Erythroblast (primary cell): Measurements from ENCODE around the gene PPP2R5C.

Experiments used
- DNase-seq, 2 experiments: peaks; one replicate each; lab custom pipeline; 2025; lab: John Stamatoyannopoulos, UW
- GATA1 ChIP-seq: IDR thresholded peaks from 2 replicates; pipeline ENCODE4 v1.6.1; 2011; ENCODE audit warnings: low read depth, mild to moderate bottlenecking, control low read depth, low read length, moderate library complexity
- POLR2A ChIP-seq: IDR thresholded peaks from 2 replicates; pipeline ENCODE4 v1.6.1; 2011; ENCODE audit warnings: mild to moderate bottlenecking, low read length

The PPP2R5C gene

DNA sequence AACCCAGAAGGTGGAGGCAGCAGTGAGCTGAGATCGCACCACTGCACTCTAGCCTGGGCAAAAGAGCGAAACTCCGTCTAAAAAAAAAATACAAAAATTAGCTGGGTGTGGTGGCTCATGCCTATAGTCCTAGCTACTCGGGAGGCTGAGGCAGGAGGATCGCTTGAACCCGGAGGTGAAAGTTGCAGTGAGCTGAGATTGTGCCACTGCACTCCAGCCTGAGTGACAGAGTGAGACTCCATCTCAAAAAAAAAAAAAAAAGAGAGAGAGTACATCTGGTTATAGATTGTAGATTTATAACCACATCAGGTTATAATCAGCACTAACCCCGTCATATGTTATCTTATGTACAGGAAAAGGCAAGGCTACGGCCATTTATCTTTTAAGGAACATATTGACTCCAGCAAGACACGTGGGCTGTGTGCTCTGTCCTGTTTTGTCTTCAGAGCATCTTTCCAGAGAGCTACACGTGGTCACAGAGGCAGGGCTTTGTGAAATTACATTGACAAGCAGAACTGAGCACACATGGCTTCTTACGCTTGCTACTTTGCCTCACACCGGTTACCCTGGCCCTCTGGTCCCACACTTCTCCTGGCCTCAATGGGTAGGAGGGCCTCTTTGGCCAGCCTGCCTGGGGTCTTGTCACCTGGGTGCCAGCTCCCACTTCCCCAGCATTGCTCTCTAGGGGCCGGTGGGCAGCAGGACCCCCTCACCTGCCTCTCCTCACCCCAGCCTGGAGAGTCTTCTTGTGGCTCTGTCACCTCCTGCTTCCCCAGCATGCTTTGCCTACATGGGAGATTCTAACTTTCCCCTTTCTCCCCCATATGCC is 196.1 kb downstream of the PPP2R5C start:
- TF ChIP-seq POLR2A (no peak), GATA1 (no peak)

DNA sequence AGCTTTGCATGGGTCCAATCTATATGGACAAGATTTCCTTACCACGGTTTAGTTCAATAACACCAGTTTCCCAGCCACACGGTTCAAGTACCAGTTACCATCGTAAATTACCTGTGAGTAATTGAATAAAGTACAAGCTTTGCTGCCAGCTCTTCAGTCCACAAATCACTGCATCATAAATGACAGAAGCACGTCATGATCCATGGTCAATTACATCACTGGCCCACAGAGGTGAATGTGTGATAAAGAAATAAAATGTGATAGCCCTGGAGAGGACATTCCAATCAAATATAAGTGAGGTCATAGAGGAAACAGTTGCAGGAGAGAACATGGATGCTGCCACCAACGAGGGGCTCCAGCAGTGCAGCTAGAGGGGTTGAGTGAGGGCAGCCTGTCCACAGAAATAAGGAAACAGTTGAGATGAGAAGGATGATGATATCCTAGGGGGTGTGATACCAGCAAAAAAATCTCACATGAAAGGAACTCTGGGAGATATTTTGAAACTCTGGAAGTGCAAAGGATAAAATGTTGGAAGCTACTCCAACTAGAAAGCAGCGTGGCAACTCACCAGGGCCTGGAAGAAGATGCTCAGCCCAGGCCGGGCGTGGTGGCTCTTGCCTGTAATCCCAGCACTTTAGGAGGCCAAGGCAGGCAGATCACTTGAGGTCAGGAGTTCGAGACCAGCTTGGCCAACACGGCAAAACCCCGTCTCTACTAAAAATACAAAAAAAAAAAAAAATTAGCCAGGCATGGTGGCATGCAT is 197.1 kb downstream of the PPP2R5C start:
- no peak for TF ChIP-seq GATA1
- no peak for TF ChIP-seq POLR2A
- DNase-seq = no peak

More for the DNA sequence above, 196.1 kb downstream of the PPP2R5C start:
- DNase-seq = peak; percentile 65 to 92

DNA sequence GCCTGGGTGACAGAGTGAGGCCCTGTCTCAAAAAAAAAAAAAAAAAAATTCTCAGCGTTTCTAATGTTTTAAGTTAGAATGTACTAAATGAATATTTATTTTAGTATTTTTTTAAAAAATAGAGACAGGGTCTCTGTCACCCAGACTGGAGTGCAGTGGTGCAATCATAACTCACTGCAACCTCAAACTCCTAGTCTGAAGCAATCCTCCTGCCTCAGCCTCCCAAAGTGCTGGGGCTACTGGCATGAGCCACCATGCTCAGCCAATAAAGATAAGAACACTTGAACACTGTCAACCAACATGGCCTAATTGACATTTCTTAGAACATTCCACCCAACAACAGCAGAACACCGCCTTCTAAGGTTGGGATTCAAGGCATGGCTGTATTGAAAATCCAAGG is 197.8 kb downstream of the PPP2R5C start:
- TF ChIP-seq GATA1 (no peak), POLR2A (no peak)

DNA sequence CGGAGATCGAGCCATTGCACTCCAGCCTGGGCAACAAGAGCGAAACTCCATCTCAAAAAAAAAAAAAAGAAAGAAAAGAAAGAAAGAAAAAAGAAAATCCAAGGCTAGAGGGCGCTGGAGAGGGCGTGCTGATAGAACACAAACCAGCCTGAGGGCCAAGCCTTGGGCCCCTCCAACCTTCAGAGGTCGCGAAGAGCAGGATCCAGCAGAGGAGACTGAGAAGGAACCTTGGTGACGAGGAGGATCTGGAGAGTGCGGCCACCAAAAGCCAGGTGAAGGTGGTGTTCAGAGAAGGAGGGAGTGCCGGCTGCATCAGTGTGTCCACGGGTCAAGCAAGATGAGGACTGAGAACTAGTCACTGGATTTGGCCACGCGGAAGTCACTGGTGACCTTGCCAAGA is 198.7 kb downstream of the PPP2R5C start:
- TF ChIP-seq POLR2A = no peak
- DNase-seq = peak; percentile 53 to 59

More for the DNA sequence above, 197.8 kb downstream of the PPP2R5C start:
- peak in 1 of 2 experiments; percentile 15 for DNase-seq

DNA sequence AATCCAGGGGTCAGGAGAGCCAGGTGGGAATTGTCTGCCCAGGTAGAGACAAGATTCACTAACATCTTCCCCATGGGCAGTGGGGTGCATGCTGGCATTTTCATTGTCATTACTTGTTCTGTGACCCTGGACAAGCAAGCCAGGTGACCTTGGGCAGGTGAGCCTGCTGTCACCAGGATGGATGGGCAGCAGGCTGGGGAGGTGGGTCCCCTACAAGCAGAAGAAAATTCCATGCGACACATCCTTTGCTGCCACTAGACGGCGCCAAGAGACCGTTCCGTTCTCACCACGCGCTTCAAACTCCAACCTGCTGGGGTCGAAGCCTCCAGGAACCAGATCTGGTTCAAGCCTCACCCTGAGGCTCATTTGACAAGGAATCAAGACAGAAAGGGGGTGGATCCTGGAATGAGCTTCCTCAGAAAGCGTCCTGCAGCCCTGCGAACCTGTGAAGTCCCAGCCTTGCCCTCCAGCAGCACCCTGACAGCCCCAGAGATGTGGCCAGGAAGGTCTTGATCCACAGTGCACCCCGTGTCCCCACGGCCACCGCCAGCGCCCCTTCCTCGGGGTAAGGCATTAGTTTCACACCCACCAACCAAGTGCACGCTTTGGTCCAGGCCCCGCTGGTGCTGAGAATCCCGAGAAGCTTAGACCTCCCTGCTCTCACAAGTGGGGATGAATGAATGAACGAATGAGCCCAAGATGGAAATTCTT is 199.7 kb downstream of the PPP2R5C start:
- TF ChIP-seq POLR2A (no peak), GATA1 (no peak)
- peak; percentile 83 to 90 for DNase-seq

DNA sequence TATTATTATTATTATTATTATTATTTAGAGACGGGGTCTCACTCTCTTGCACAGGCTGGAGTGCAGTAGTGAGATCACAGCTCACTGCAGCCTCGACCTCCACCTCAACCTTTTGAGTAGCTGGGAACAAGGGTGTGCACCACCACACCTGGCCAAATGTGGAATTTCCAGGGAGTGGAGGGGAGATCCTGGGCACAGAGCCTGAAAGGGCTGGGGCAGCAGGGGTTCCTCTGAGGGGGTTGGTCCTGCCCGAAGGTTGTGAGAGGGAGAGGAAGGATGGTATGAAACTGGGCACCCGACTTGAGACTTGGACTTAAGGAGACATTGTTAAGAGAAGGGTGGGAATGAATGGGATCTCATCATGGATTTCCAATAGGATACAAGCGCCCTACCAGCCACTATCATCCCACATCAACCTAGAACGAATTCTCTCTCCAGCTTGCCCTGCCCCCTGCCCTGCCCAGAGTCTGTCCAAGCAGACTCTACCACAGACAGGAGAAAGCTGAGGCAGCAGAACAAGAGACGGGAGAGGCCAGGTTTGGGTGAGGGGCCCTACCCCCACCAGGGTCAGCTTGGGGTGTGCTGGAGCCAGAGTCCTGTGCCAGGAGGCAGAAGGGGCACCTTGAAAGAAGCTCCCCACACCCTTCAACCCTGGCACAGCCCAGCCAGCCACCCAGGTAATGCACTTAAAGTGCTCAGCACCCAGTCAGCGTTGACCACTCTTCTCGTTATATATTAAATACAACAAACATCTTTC is 200.4 kb downstream of the PPP2R5C start:
- TF ChIP-seq POLR2A = no peak
- no peak for TF ChIP-seq GATA1
- DNase-seq = no peak

DNA sequence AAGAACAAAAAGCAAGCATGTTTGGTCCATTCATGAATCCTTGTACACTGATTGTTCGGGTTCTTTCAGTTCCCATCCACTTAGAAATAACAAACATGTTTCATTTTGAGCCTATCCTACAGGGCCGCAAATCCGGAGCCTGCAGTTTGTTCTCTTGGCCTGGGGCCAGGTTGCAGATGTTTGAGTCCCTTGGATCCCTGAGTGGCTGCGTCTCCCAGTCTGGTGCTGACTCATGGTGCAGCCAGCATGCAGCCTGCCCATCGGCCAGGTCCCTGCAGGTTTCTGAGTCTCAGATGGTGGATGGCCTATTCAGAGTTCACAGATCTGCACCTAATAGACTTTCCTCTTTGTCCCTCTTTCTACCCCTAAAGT is 201.0 kb downstream of the PPP2R5C start:
- peak; percentile 27 to 47 for DNase-seq
- no peak for TF ChIP-seq POLR2A
- no peak for TF ChIP-seq GATA1

DNA sequence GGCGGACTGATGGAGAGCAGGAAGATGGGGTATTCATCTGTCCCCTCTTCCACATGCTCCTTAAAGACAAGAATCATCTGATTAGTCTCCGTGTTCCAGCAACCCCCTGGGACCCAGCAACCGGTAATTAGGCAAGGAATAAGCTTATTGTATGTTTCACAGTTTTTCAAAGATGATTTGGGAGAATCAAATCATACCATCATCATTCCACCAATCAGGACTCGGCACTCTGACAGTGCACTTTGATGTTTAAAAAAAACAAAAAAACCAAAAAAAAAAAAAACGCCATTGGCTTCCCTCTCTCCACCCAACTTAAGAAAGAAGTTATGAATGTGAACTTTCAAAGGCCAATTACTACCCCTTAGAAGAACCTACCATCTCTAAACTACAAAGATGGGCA is 201.5 kb downstream of the PPP2R5C start:
- no peak for DNase-seq
- no peak for TF ChIP-seq GATA1
- TF ChIP-seq POLR2A = no peak

DNA sequence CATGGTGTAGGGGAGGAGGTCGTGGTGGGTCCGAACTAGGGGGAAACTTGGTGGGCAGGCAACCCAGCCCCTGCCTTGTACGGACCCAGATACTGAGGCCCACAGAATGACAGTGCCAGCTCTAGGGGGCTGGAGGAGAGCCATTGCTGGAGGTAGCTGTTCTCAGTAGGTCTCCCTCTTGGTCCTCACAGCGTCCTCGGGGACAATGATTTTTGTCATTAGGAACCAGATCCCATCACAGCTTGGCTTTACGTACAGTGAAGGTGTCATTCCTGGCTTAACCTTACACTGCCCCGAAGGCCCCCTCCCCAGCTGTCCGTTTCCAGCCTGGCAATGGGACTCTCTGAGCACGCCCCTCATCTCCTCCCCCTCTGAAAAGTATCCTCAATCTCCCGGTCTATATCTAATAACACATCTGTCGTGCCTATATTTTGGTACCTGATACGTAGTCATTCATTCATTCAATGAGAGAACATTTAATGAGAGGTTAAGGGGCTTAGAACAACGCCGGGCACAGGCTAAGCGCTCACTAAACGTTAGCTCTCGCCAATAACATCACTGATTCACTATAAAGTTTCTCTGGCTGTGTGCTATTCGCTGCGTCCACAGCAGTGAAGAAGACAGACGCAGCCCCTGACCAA is 202.3 kb downstream of the PPP2R5C start:
- TF ChIP-seq GATA1 (no peak), POLR2A (no peak)
- no peak for DNase-seq

DNA sequence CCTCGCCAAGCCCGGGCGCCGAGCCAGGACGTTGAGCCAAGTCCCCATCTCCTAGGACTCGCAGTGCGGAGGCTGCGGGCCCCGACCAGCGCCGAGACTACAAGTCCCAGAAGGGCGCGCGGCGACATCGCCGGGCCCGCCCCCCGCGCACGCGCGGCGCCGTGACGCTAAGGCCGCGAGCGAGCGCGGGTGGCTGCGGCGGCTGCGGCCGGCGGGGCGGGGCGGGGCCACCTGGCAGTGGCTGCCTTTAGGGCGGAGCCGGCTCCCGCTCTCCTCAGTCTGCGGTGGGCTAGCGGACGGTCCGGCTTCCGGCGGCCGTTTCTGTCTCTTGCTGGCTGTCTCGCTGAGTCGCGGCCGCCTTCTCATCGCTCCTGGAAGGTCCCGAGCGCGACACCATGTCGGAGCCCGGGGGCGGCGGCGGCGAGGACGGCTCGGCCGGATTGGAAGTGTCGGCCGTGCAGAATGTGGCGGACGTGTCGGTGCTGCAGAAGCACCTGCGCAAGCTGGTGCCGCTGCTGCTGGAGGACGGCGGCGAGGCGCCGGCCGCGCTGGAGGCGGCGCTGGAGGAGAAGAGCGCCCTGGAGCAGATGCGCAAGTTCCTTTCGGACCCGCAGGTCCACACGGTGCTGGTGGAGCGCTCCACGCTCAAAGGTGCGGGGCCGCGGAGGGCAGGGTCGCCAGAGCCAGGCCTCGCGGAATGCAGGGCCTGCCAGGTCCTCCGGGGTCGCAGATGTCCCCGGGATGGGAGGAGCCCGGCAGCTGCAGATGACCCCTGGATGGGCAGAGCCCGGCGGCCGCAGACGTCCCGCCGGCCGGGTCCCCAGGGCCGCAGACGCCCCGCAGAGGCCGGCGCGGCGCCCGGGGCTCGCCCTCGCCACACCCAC is 203.0 kb downstream of the PPP2R5C start, which contains the start of gene DYNC1H1:
Gene DYNC1H1 (plus strand): TSS at position 277 of the 884 bp plus-strand sequence. CDS start 119 bp downstream, at position 396.
- DNase-seq = peak; percentile 93 to 97
- TF ChIP-seq POLR2A = peak; percentile 75
- TF ChIP-seq GATA1 = no peak

DNA sequence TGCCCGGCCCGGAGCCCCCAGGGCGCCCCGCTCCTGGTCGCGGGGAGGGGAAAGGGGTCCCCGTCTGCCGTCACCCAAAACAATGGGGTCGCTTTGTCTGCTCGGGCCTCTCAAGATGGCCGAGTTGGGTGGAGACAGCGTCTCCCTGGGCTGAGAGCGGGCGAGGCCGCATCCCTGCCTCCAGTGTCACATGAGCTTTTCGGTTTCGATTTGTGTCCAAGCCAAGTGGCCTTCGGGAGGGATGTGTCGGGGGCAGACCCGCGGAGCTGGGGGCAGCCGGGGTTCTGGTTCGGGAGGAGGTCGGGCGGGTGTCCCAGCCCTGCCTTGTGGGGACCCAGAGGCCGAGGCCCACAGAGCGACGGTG is 203.7 kb downstream of the PPP2R5C start:
- DNase-seq = peak; percentile 86 to 89
- TF ChIP-seq POLR2A (no peak), GATA1 (no peak)
